ENCODE data around the gene SLC9A7.

DNA sequence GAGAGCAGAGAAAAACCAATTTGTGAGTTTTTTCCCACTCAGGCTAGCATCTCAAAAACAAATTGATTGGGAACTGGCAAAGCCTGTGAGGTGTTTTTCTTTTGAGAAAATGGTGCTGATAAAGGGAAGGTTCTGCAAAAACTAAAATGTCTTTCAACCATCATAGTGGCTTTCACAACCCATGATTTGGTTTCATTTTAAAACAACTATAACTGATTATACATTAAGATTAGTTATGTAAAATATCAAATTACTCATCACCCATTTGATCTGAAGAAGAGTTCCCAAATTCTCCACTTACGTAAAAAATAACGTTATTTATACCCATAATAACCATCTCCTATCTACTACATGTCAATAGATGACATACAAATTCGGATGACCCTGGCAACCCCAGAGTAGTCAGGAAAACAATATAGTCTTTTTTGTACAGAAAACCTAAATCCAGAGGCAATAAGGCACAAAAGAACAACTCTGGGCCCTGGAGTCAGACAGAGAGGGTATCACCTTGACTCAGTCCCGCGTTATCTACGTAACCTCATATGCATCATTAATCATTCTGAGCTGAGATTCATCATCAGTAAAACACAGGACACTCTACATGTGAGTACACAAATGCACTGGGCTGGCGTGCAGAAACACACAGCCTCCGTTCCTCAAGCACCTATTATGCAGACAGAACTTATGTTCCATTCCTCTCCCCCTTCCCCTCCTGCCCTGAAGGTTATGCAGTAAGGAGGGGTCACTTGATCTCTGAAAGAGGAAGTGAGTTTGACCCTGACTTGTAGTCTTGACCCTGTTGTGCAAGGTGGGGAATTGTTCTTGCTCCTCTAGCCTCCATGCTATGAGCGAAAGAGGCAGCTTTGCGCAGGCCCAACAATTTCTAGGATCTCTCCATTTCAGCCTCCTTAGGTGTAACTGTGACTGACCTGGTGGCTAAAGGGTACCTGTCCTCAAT lies 82.2 kb downstream of the SLC9A7 start:
- TF ChIP-seq, protein P1, sequence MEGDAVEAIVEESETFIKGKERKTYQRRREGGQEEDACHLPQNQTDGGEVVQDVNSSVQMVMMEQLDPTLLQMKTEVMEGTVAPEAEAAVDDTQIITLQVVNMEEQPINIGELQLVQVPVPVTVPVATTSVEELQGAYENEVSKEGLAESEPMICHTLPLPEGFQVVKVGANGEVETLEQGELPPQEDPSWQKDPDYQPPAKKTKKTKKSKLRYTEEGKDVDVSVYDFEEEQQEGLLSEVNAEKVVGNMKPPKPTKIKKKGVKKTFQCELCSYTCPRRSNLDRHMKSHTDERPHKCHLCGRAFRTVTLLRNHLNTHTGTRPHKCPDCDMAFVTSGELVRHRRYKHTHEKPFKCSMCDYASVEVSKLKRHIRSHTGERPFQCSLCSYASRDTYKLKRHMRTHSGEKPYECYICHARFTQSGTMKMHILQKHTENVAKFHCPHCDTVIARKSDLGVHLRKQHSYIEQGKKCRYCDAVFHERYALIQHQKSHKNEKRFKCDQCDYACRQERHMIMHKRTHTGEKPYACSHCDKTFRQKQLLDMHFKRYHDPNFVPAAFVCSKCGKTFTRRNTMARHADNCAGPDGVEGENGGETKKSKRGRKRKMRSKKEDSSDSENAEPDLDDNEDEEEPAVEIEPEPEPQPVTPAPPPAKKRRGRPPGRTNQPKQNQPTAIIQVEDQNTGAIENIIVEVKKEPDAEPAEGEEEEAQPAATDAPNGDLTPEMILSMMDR (conservative IDR thresholded peaks at IDR 0.05; ENCODE audit: low read depth, low read length) = no peak
- TF ChIP-seq EZH2 (IDR thresholded peaks at IDR 0.05; ENCODE audit: low read length, unreplicated experiment) = no peak
- no peak for TF ChIP-seq EZH2phosphoT487 (IDR thresholded peaks at IDR 0.05; ENCODE audit: borderline replicate concordance, low read length)

Measured in PC-3 (cell line).